ENCODE results near the gene PRG2. TPM values are rescaled to one million over a fixed set of nuclear protein-coding genes. Genes with fewer than 3 reads are reported as not detected.

Gene PRG2
- total and polyA plus RNA-seq, 9 of the 15 experiments (the other 6 are each of a cell fraction or from before 2014, with no cell fraction given), result 1.8 to 78.0 (median 26.6) TPM

DNA sequence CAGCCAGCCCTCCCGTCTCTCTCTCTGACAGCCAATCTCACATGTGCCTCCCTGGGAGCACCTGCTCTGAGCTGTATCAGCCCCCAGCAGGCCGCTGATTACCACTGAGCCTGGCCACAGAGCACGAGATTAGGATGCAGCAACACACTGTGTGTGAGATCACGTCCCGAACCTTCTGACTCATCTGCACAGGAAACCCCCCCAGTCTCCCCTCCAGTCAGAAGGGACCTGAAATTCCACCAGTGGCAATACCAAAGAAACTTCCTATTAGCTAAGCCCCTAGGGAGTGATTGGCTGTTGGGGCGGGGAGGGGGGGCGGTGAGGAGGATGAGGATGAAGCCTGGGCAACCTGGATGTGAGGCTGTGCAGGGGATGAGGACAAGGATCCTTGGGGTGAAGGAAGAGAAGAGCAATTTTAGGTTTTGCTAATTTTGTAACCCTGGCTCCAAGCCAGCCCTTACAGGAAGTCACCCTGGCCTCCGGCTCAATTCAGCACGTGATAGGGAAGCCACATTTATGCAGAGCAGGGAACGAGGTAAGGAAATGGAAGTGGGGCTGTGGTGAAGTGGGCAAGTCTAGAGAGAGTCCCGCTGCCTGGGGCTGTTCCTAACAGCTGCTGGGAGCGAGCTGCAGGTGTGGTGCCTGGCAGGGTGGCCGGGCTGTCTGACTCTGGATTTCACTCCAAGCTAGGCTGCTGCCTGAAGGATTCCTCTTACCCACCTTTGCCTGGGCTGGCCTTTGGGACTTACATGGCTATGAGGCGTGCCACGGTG lies 34.5 kb upstream of the PRG2 start (continued):
- TF ChIP-seq CEBPB (tag; IDR thresholded peaks at IDR 0.05) (peak; percentile 78; the same call in 1 of the 2 replicates), ZNF76 (CRISPR knock-in tag; IDR thresholded peaks at IDR 0.05; ENCODE audit: borderline replicate concordance) (no peak), SREBF1 (IDR thresholded peaks at IDR 0.05; ENCODE audit: borderline replicate concordance, low read depth, low read length) (no peak), KAT7 (CRISPR knock-in tag; IDR thresholded peaks at IDR 0.05; ENCODE audit: borderline replicate concordance) (no peak), ZNF232 (CRISPR knock-in tag; IDR thresholded peaks at IDR 0.05) (no peak), HNRNPK (IDR thresholded peaks at IDR 0.05; ENCODE audit: low read depth, low read length, poor library complexity, severe bottlenecking) (no peak), XRCC3 (IDR thresholded peaks at IDR 0.05) (no peak), CBFA2T3 (IDR thresholded peaks at IDR 0.05) (peak; percentile 99), ZNF717 (CRISPR knock-in tag; IDR thresholded peaks at IDR 0.05) (no peak), KLF6 (CRISPR knock-in tag; IDR thresholded peaks at IDR 0.05; ENCODE audit: borderline replicate concordance) (no peak), IRF2 (CRISPR knock-in tag; IDR thresholded peaks at IDR 0.05) (no peak), NR1H2 (CRISPR knock-in tag; IDR thresholded peaks at IDR 0.05) (peak; percentile 52; the same call in 1 of the 2 replicates), BCL6 (CRISPR knock-in tag; IDR thresholded peaks at IDR 0.05) (no peak), IFI16 (CRISPR knock-in tag; IDR thresholded peaks at IDR 0.05) (0 out of 2 replicates have a peak, but pooled peaks have one; percentile 36), ZNF444 (CRISPR knock-in tag; IDR thresholded peaks at IDR 0.05) (no peak), FOXK1 (CRISPR knock-in tag; IDR thresholded peaks at IDR 0.05; ENCODE audit: borderline replicate concordance) (peak; percentile 65; the same call in 1 of the 2 replicates)
- TF ChIP-seq, protein P1, sequence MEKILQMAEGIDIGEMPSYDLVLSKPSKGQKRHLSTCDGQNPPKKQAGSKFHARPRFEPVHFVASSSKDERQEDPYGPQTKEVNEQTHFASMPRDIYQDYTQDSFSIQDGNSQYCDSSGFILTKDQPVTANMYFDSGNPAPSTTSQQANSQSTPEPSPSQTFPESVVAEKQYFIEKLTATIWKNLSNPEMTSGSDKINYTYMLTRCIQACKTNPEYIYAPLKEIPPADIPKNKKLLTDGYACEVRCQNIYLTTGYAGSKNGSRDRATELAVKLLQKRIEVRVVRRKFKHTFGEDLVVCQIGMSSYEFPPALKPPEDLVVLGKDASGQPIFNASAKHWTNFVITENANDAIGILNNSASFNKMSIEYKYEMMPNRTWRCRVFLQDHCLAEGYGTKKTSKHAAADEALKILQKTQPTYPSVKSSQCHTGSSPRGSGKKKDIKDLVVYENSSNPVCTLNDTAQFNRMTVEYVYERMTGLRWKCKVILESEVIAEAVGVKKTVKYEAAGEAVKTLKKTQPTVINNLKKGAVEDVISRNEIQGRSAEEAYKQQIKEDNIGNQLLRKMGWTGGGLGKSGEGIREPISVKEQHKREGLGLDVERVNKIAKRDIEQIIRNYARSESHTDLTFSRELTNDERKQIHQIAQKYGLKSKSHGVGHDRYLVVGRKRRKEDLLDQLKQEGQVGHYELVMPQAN (IDR thresholded peaks at IDR 0.05; ENCODE audit: borderline replicate concordance), result peak; percentile 90; the same call in 1 of the 2 replicates
- TF ChIP-seq, protein P2, sequence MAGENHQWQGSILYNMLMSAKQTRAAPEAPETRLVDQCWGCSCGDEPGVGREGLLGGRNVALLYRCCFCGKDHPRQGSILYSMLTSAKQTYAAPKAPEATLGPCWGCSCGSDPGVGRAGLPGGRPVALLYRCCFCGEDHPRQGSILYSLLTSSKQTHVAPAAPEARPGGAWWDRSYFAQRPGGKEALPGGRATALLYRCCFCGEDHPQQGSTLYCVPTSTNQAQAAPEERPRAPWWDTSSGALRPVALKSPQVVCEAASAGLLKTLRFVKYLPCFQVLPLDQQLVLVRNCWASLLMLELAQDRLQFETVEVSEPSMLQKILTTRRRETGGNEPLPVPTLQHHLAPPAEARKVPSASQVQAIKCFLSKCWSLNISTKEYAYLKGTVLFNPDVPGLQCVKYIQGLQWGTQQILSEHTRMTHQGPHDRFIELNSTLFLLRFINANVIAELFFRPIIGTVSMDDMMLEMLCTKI (IDR thresholded peaks at IDR 0.05; ENCODE audit: partially characterized antibody), result no peak
- TF ChIP-seq, protein P3, sequence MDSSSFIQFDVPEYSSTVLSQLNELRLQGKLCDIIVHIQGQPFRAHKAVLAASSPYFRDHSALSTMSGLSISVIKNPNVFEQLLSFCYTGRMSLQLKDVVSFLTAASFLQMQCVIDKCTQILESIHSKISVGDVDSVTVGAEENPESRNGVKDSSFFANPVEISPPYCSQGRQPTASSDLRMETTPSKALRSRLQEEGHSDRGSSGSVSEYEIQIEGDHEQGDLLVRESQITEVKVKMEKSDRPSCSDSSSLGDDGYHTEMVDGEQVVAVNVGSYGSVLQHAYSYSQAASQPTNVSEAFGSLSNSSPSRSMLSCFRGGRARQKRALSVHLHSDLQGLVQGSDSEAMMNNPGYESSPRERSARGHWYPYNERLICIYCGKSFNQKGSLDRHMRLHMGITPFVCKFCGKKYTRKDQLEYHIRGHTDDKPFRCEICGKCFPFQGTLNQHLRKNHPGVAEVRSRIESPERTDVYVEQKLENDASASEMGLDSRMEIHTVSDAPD (CRISPR knock-in tag; IDR thresholded peaks at IDR 0.05), result no peak
- TF ChIP-seq, protein P4, sequence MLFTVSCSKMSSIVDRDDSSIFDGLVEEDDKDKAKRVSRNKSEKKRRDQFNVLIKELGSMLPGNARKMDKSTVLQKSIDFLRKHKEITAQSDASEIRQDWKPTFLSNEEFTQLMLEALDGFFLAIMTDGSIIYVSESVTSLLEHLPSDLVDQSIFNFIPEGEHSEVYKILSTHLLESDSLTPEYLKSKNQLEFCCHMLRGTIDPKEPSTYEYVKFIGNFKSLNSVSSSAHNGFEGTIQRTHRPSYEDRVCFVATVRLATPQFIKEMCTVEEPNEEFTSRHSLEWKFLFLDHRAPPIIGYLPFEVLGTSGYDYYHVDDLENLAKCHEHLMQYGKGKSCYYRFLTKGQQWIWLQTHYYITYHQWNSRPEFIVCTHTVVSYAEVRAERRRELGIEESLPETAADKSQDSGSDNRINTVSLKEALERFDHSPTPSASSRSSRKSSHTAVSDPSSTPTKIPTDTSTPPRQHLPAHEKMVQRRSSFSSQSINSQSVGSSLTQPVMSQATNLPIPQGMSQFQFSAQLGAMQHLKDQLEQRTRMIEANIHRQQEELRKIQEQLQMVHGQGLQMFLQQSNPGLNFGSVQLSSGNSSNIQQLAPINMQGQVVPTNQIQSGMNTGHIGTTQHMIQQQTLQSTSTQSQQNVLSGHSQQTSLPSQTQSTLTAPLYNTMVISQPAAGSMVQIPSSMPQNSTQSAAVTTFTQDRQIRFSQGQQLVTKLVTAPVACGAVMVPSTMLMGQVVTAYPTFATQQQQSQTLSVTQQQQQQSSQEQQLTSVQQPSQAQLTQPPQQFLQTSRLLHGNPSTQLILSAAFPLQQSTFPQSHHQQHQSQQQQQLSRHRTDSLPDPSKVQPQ (CRISPR knock-in tag; IDR thresholded peaks at IDR 0.05; ENCODE audit: borderline replicate concordance), result peak; percentile 50; the same call in 1 of the 2 replicates

Data from K562 (cell line).